D721Med (cell line): Measurements from ENCODE around the gene SNRPB.
"Not testable (repeated sequence)": the region's sequence is repeated elsewhere in the genome, so short reads cannot be mapped to it uniquely, and the experiment has no call there.

ENCODE experiments used
- DNase-seq: peaks from one replicate; pipeline ENCODE4 v3.0.0; 2011; ENCODE audit warnings: low spot score; ENCODE audit not compliant: insufficient read length
- FAIRE-seq: peaks from 2 replicates; lab custom pipeline; 2011; peaks lifted over from hg19 to GRCh38; lab: Jason Lieb, UNC
- CTCF ChIP-seq: IDR thresholded peaks from 2 replicates; pipeline ENCODE4 v1.5.1; 2012; ENCODE audit warnings: mild to moderate bottlenecking, control low read depth; ENCODE audit not compliant: insufficient read depth; ENCODE audit errors: missing control alignments

Gene SNRPB

DNA sequence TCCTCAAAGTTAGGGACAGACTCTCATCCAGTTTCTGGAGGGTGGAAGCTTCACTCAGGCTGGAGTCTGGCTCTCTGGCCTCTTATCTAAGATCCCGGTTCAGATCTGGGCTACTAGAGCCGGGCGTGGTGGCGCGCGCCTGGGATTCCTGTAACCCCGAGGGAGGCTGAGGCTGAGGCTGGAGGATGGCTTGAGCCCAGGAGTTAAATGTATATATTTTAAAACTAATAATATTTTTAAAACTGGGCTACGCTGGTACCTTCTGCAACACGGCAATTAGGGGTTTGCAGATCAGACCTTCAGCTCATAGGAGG is 38.8 kb upstream of the SNRPB start:
- FAIRE-seq (no peak), DNase-seq (no peak)
- no peak for TF ChIP-seq CTCF

DNA sequence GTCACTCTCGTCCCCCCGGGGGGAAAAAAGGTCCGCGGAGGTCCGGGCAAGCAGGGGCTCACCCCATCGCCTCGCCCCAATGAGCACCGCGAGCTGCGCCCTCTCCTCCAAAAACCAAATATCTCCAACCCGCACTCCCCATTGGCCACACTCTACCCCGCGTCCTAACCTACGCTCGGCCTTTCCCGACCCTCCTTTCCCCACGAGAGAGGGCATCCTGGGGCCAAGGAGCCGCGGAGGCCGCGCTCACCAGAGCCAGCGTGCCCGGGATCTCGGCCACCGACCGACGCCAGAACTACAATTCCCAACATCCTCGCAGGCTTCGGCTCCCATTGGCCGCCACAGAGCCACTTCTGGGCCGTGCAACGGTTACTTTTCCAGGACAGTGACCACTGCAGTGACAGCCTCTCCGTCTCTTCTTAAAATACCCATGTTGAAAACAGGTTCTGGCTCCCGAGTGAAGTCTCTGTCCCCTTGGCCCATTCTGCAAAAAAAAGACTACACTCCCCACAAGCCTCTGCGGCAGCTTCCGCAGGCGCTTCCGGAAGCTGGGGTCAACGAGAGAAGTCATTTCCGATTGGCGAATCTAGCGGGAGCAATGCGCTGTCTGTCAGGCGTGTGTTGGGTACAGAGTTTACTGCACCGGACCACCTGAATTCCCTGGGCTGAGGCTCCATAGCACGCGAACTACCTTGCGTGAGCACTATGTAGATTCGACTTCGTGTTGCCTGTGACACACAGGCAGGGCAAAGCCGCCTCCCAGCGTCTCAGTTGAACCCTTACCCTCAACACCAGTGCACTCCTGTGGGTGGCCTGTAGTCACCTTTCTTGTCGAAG is 38.3 kb upstream of the SNRPB start, which contains the start of gene ZNF343:
TSS of gene ZNF343 (minus strand) at position 285 of the 837 bp plus-strand sequence. CDS start 15,020 bp downstream, outside the sequence.
- TF ChIP-seq CTCF = no peak
- FAIRE-seq (no peak), DNase-seq (peak; percentile 36)

GRCh38 chr20:2507875-2508630 is 37.5 kb upstream of the SNRPB start:
- TF ChIP-seq CTCF = no peak
- no peak for FAIRE-seq
- DNase-seq = no peak

- no peak for DNase-seq
- TF ChIP-seq CTCF = no peak
- no peak for FAIRE-seq
These were observed 36.9 kb upstream of the SNRPB start for GRCh38 chr20:2507464-2507863.

- not testable (repeated sequence) for FAIRE-seq, DNase-seq
These were observed 35.8 kb upstream of the SNRPB start for GRCh38 chr20:2506426-2506825.

DNA sequence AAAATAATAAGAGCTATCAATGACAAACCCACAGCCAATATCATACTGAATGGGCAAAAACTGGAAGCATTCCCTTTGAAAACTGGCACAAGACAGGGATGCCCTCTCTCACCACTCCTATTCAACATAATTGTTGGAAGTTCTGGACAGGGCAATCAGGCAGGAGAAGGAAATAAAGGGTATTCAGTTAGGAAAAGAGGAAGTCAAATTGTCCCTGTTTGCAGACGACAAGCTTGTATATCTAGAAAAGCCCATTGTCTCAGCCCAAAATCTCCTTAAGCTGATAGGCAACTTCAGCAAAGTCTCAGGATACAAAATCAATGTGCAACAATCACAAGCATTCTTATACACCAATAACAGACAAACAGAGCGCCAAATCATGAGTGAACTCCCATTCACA is 34.2 kb upstream of the SNRPB start:
- not testable (repeated sequence) for DNase-seq, FAIRE-seq

- not testable (repeated sequence) for FAIRE-seq, DNase-seq
These were observed 32.3 kb upstream of the SNRPB start for GRCh38 chr20:2502808-2503384.

GRCh38 chr20:2485661-2486060 is 15.1 kb upstream of the SNRPB start:
- no peak for FAIRE-seq
- no peak for TF ChIP-seq CTCF
- no peak for DNase-seq
